Stomach (tissue), 4 donors: Measurements from ENCODE around the gene CAB39.

Source experiments
- CTCF ChIP-seq, 7 experiments: fragments of 450-650 bp in 4 of 7; fragments of 200-600 bp in 3 of 7; sonication (generic) in 3 of 7; IDR thresholded peaks; one replicate each; pipeline ENCODE4 v1.5.1; 2016 to 2019; ENCODE audit warnings: antibody characterized with exemption in 7 of 7, control low read depth in 2 of 7, mild to moderate bottlenecking in 1 of 7
- EP300 ChIP-seq: sonication (generic); formaldehyde crosslinking; IDR thresholded peaks from one replicate; pipeline ENCODE4 v1.6.1; 2017; ENCODE audit warnings: antibody characterized with exemption

GRCh38 chr2:230746213-230746612, 33.6 kb downstream of the CAB39 start:
- TF ChIP-seq CTCF (IDR thresholded peaks at IDR 0.05) = no peak
- no peak for TF ChIP-seq EP300
